Tibial nerve (tissue), 4 donors: ENCODE data around the gene PM20D1.

Experiments used
- CTCF ChIP-seq, 5 experiments: fragments of 200-600 bp in 3 of 5; fragments of 450-650 bp in 2 of 5; sonication (generic) in 3 of 5; IDR thresholded peaks; one replicate each; pipeline ENCODE4 v1.5.1; 2016 to 2019; ENCODE audit warnings: antibody characterized with exemption in 5 of 5, mild to moderate bottlenecking in 3 of 5, moderate library complexity in 2 of 5
- EP300 ChIP-seq, 2 donors: sonication (generic); formaldehyde crosslinking; IDR thresholded peaks; one replicate each; pipeline ENCODE4 v1.6.1; 2017; ENCODE audit warnings: antibody characterized with exemption in 2 of 2, mild to moderate bottlenecking in 1 of 2

DNA sequence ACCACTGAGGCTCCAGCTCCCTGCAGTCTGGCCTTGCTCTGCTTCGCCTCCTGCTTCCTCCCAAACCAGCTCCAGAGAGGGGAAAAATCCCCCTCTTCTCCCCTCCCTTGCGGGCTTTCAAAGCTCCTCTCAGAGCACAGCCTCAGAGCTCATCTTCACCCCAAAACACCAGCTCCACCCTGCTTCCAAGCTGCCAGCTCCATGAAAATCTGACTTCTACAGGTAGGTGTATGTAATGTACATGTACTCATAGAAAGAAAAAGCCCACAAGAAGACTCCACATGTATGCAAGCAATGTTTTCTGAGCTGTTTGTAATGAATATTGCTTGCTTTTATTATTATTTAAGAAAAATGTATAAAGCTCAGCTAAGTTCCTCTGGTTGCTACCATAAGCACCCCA lies 45.3 kb downstream of the PM20D1 start:
- TF ChIP-seq CTCF (IDR thresholded peaks at IDR 0.05) (no peak), EP300 (IDR thresholded peaks at IDR 0.05) (no peak)
